Measurements from ENCODE around the gene SZT2.
A peak's percentile ranks its signal among the peaks of the same experiment; 100 is the strongest.

The SZT2 gene

DNA sequence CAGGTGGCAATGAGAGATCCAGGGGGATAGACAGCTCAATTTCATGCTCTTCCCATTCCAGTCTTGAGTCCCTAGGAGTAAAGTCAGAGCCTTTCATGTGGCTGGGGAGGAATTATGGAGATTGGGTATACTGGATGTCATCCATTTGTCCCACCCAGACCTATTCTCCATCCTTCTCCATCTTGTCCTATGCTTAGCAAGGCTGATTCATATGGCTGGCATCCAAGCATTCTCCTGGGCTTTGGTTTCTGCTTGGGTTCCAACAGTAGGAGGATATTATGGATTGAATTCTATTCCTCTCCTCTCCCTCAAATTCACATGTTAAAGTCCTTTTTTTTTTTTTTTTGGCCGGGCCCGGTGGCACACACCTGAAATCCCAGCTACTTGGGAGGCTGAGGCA, 34.8 kb upstream of the SZT2 start:
- DNase-seq (ENCODE audit: low spot score) (no peak), ATAC-seq (ENCODE audit: low read depth) (no peak)
- no peaks in the 10 kb centered on the region for H3K27me3 ChIP-seq (ENCODE audit: insufficient read depth, poor library complexity, severe bottlenecking)
- H3K4me1 ChIP-seq (ENCODE audit: insufficient read depth, poor library complexity, severe bottlenecking): peaks cover under 1% of the 10 kb centered on the region
- no peaks in the 10 kb centered on the region for H3K9me3 ChIP-seq (ENCODE audit: severe bottlenecking)
- peaks cover 6% of the 10 kb centered on the region for H3K36me3 ChIP-seq (ENCODE audit: low read depth)
- TF ChIP-seq, protein P1, sequence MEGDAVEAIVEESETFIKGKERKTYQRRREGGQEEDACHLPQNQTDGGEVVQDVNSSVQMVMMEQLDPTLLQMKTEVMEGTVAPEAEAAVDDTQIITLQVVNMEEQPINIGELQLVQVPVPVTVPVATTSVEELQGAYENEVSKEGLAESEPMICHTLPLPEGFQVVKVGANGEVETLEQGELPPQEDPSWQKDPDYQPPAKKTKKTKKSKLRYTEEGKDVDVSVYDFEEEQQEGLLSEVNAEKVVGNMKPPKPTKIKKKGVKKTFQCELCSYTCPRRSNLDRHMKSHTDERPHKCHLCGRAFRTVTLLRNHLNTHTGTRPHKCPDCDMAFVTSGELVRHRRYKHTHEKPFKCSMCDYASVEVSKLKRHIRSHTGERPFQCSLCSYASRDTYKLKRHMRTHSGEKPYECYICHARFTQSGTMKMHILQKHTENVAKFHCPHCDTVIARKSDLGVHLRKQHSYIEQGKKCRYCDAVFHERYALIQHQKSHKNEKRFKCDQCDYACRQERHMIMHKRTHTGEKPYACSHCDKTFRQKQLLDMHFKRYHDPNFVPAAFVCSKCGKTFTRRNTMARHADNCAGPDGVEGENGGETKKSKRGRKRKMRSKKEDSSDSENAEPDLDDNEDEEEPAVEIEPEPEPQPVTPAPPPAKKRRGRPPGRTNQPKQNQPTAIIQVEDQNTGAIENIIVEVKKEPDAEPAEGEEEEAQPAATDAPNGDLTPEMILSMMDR (IDR thresholded peaks at IDR 0.05; ENCODE audit: poor library complexity, severe bottlenecking): no peak
- no peak overlapping the region for H3K27ac ChIP-seq (ENCODE audit: poor library complexity, severe bottlenecking)
- H3K4me3 ChIP-seq (ENCODE audit: severe bottlenecking): no peak overlapping the region

DNA sequence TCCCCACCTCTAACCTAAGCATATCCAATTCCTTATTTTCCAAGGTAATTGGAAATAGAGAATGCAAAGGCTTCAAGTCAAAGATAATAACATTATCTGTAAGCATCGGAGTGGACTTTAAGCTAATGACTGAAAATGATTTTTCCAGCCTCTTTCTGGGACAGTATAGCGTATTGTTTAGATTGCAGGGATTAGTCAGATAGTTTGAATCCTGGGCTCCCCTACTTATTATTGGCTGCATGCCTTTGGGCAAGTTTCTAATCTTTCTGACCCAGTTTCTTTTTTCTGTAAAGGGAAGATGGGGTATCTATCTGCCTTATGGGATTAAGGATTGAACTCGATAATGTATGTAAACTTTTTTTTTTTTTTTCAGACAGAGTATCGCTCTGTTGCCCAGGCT, 32.4 kb upstream of the SZT2 start:
- Histone ChIP-seq H3K9me3 (ENCODE audit: severe bottlenecking) (no peaks in the 10 kb centered on the region), H3K27me3 (ENCODE audit: insufficient read depth, poor library complexity, severe bottlenecking) (no peaks in the 10 kb centered on the region), H3K4me3 (ENCODE audit: severe bottlenecking) (no peak overlapping the region), H3K4me1 (ENCODE audit: insufficient read depth, poor library complexity, severe bottlenecking) (peaks cover 19% of the 10 kb centered on the region), H3K36me3 (ENCODE audit: low read depth) (peaks cover 29% of the 10 kb centered on the region), H3K27ac (ENCODE audit: poor library complexity, severe bottlenecking) (peak overlapping the region; percentile 78)
- no peak for DNase-seq (ENCODE audit: low spot score)
- ATAC-seq (ENCODE audit: low read depth): no peak
- TF ChIP-seq, protein P1 (IDR thresholded peaks at IDR 0.05; ENCODE audit: poor library complexity, severe bottlenecking): no peak

DNA sequence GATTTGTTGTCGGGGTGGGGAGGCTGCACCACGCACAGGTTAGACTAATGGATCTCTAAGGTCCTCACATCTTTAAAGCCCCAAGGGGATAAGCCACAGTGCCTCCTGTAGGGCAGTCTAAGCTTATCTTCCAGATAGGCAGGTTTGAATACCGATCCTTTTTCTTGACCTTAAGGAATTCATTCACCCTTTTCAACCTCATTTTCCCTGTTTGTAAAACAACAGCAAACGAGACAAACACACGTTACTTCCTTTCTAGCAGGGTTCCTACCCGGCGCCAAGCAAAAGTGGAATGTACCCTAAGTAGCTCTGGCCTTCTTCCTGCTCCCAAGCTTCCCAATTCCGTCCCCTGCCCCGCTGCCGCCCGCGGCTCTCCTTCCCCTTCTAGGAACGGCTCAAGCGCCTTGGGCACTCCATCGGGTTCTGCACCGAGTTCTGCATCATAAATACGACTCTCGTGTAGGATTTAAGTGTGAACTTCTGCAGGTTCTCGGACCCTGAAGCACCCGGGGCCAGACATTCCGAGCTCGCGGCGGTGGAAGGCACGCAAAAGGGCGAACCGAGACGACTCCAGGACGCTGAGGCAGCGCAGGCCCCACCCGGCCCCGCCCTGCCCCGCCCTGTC, 31.5 kb upstream of the SZT2 start:
- peak; percentile 15 for ATAC-seq (ENCODE audit: low read depth)

DNA sequence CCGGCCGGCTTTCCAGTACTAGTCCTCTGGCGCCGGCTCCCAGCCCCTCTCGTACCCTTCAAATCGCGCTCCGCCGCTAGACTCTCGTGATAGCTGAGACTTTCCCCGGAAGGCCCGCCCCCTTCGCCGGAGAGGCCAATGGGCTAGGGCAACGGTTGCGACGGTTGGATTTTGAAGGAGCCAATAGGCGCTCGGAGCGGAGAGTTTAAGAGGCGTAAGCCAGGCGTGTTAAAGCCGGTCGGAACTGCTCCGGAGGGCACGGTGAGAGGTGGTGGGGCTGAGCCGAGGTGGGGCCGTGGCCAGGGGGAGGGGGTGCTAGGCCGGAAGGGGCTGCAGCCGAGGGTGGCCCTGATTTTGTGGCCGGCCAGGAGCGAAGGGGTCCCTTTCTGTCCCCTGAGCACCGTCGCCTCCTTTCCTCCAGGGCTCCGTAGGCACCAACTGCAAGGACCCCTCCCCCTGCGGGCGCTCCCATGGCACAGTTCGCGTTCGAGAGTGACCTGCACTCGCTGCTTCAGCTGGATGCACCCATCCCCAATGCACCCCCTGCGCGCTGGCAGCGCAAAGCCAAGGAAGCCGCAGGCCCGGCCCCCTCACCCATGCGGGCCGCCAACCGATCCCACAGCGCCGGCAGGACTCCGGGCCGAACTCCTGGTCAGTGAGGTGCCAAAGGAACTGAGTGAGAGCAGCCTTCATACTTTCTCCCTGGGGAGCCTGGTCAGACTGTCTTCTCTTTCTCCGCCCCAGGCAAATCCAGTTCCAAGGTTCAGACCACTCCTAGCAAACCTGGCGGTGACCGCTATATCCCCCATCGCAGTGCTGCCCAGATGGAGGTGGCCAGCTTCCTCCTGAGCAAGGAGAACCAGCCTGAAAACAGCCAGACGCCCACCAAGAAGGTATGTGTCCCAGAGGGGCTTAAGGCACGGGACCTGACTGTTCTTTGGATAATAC, 30.7 kb upstream of the SZT2 start, which contains the start of gene CDC20:
TSS of gene CDC20 (plus strand) at position 236 of the 948 bp plus-strand sequence. CDS start at position 471, 235 bp downstream.
- H3K9me3 ChIP-seq (ENCODE audit: severe bottlenecking): no peaks in the 10 kb centered on the region
- ATAC-seq (ENCODE audit: low read depth) (peak; percentile 94), DNase-seq (ENCODE audit: low spot score) (peak; percentile 99)
- H3K27ac ChIP-seq (ENCODE audit: poor library complexity, severe bottlenecking): peak within 1 kb of the TSS; percentile 78
- peaks cover 19% of the 10 kb centered on the region for H3K4me1 ChIP-seq (ENCODE audit: insufficient read depth, poor library complexity, severe bottlenecking)
- H3K4me3 ChIP-seq (ENCODE audit: severe bottlenecking): peak within 1 kb of the TSS; percentile 70
- H3K36me3 ChIP-seq (ENCODE audit: low read depth): peaks cover 47% of the 10 kb centered on the region
- TF ChIP-seq, protein P1 (IDR thresholded peaks at IDR 0.05; ENCODE audit: poor library complexity, severe bottlenecking): no peak
- H3K27me3 ChIP-seq (ENCODE audit: insufficient read depth, poor library complexity, severe bottlenecking): no peaks in the 10 kb centered on the region

More for the DNA sequence above, 31.5 kb upstream of the SZT2 start:
- Histone ChIP-seq H3K9me3 (ENCODE audit: severe bottlenecking) (no peaks in the 10 kb centered on the region), H3K4me3 (ENCODE audit: severe bottlenecking) (peak overlapping the region; percentile 70), H3K27me3 (ENCODE audit: insufficient read depth, poor library complexity, severe bottlenecking) (no peaks in the 10 kb centered on the region), H3K4me1 (ENCODE audit: insufficient read depth, poor library complexity, severe bottlenecking) (peaks cover 19% of the 10 kb centered on the region), H3K27ac (ENCODE audit: poor library complexity, severe bottlenecking) (peak overlapping the region; percentile 78), H3K36me3 (ENCODE audit: low read depth) (peaks cover 39% of the 10 kb centered on the region)
- no peak for DNase-seq (ENCODE audit: low spot score)
- TF ChIP-seq, protein P1 (IDR thresholded peaks at IDR 0.05; ENCODE audit: poor library complexity, severe bottlenecking): peak; percentile 58
